ENCODE data around the gene BTBD8.
"Not testable (repeated sequence)": the region's sequence is repeated elsewhere in the genome, so short reads cannot be mapped to it uniquely, and the experiment has no call there.

Gene BTBD8

DNA sequence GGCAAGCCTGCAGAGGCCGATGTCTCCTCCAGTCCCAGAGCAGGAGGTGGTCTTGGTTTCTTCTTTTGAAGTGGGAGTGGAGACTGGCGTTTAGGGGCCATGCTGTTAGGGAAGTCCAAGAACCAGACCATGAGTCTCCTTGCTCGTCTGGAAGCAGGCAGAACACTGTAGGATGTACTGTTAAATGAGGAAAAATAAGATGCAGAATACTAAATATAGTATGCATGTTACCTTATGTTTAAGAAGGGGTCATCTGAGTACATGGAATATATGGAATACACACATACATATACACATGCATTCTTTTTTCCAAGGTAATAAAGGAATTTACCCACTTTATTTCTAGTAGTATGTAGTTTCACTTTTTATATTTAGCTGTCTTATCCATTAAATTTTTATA lies 4.8 kb upstream of the BTBD8 start, which contains the start of gene SETSIP:
Gene SETSIP, minus strand, starts transcription at position 101 of the 400 bp plus-strand sequence. Its CDS starts 0 bp downstream, at position 101.
- in situ Hi-C loops (cut with MboI; ENCODE audit: low pct_unique_long_range_greater_than_20kb, low sequenced_read_pairs, unreplicated experiment), result no loop called here
- no peak for DNase-seq (ENCODE audit: low spot score)
- TF ChIP-seq, protein P1, sequence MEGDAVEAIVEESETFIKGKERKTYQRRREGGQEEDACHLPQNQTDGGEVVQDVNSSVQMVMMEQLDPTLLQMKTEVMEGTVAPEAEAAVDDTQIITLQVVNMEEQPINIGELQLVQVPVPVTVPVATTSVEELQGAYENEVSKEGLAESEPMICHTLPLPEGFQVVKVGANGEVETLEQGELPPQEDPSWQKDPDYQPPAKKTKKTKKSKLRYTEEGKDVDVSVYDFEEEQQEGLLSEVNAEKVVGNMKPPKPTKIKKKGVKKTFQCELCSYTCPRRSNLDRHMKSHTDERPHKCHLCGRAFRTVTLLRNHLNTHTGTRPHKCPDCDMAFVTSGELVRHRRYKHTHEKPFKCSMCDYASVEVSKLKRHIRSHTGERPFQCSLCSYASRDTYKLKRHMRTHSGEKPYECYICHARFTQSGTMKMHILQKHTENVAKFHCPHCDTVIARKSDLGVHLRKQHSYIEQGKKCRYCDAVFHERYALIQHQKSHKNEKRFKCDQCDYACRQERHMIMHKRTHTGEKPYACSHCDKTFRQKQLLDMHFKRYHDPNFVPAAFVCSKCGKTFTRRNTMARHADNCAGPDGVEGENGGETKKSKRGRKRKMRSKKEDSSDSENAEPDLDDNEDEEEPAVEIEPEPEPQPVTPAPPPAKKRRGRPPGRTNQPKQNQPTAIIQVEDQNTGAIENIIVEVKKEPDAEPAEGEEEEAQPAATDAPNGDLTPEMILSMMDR (IDR thresholded peaks at IDR 0.05; ENCODE audit: extremely low read depth, insufficient read depth, missing control alignments), result no peak

DNA sequence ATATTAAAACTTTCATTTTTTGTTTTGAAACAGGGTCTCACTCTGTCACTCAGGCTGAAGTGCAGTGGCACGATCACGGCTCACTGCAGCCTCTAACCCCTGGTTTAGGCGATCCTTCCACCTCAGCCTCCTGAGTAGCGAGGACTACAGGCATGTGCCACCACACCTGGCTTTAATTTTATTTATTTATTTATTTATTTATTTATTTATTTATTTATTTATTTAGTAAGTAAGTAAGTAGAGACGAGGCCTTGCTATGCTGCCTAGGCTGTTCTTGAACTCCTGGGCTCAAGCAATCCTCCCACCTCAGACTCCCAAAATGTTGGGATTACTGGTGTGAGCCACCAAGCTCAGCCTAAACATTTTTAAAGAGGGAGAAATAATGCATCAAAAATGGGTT lies 3.8 kb upstream of the BTBD8 start:
- DNase-seq (ENCODE audit: low spot score), result no peak
- in situ Hi-C loops (cut with MboI; ENCODE audit: low pct_unique_long_range_greater_than_20kb, low sequenced_read_pairs, unreplicated experiment), result no loop called here
- TF ChIP-seq, protein P1 (IDR thresholded peaks at IDR 0.05; ENCODE audit: extremely low read depth, insufficient read depth, missing control alignments), result no peak

- in situ Hi-C loops (cut with MboI; ENCODE audit: low pct_unique_long_range_greater_than_20kb, low sequenced_read_pairs, unreplicated experiment); DNase-seq (ENCODE audit: low spot score): not testable (repeated sequence)
Measured at GRCh38 chr1:92078077-92078476, 2.1 kb upstream of the BTBD8 start.

- TF ChIP-seq, protein P1 (IDR thresholded peaks at IDR 0.05; ENCODE audit: extremely low read depth, insufficient read depth, missing control alignments), result no peak
- no peak for DNase-seq (ENCODE audit: low spot score)
- in situ Hi-C loops (cut with MboI; ENCODE audit: low pct_unique_long_range_greater_than_20kb, low sequenced_read_pairs, unreplicated experiment), result no loop called here
Measured at GRCh38 chr1:92079441-92079840, 704 bp upstream of the BTBD8 start.

DNA sequence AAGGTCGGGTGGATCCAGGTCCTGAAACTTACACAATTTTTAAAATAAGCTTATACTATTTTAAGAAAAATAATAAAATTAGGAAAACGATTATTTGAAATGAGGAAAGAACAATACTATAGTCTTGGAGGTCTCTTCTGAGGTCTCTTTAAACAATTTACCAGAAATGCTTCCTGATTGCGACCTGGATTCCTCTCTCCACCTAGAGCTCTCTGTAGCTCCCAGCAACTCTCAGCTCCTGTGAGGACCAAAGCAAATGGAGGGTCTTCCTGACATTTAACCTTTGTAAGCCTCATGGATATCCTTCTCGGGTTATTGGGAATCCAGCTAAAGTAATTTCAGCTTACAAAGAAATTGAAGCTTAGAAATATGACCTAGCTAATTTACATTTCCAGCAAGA lies 886 bp downstream of the BTBD8 start:
- TF ChIP-seq, protein P1 (IDR thresholded peaks at IDR 0.05; ENCODE audit: extremely low read depth, insufficient read depth, missing control alignments), result no peak
- in situ Hi-C loops (cut with MboI; ENCODE audit: low pct_unique_long_range_greater_than_20kb, low sequenced_read_pairs, unreplicated experiment), result no loop called here
- no peak for DNase-seq (ENCODE audit: low spot score)

DNA sequence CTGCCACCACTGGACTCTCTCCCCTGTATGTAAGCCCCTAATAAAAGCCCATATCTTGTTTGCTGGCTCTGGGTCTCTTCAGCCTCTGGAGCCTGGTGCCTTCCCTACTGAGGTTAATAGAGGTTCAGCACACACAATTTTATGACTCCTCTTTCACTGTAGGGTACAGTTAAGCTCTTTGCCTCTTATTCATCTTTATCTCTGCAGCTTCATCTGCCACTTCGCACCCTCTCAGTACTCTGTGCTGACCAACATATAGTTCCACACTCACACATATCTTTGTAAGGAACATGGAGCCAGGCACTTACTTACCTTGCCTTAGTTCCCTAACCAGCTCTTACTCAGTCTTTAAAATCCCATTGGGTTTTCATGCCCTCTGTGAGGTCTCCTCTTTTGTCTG lies 4.5 kb downstream of the BTBD8 start:
- TF ChIP-seq, protein P1 (IDR thresholded peaks at IDR 0.05; ENCODE audit: extremely low read depth, insufficient read depth, missing control alignments), result no peak
- no peak for DNase-seq (ENCODE audit: low spot score)
- in situ Hi-C loops (cut with MboI; ENCODE audit: low pct_unique_long_range_greater_than_20kb, low sequenced_read_pairs, unreplicated experiment), result no loop called here

- DNase-seq (ENCODE audit: low spot score), result no peak
- TF ChIP-seq, protein P1 (IDR thresholded peaks at IDR 0.05; ENCODE audit: extremely low read depth, insufficient read depth, missing control alignments), result no peak
- in situ Hi-C loops (cut with MboI; ENCODE audit: low pct_unique_long_range_greater_than_20kb, low sequenced_read_pairs, unreplicated experiment), result no loop called here
Measured at GRCh38 chr1:92085727-92086126, 5.6 kb downstream of the BTBD8 start.
